WTC11 (cell line): Measurements from ENCODE around the gene BCL7B. TPM values are rescaled to one million over a fixed set of nuclear protein-coding genes. Genes with fewer than 3 reads are reported as not detected.

ENCODE experiments used
- ATAC-seq: fragments of 200-7000 bp; cut with Tn5 transposase; 2 replicates; pipeline ENCODE4 v1.10.0; 2021; ENCODE audit warnings: mild to moderate bottlenecking, moderate library complexity
- CTCF ChIA-PET: fragments of 300-600 bp; sonication (Branson Sonifier 250); formaldehyde crosslinking; loops from one replicate; lab custom pipeline; 2021; ENCODE audit warnings: antibody characterized with exemption; lab: Charles Lee
- POLR2A ChIA-PET: fragments of 350-600 bp; sonication (Branson Sonifier 250); formaldehyde crosslinking; loops from one replicate; lab custom pipeline; 2021; ENCODE audit warnings: antibody characterized with exemption; lab: Charles Lee
- DNase-seq: peaks from one replicate; pipeline ENCODE4 v3.0.0; 2021; ENCODE audit warnings: low spot score
- H3K27ac Mint-ChIP-seq: 2 replicates; pipeline ENCODE4 v1.8.0; 2021; ENCODE audit warnings: mixed read lengths
- H3K27me3 Mint-ChIP-seq: 2 replicates; pipeline ENCODE4 v1.8.0; 2021; ENCODE audit warnings: low read depth, mild to moderate bottlenecking, moderate library complexity, mixed read lengths
- H3K36me3 Mint-ChIP-seq: 2 replicates; pipeline ENCODE4 v1.8.0; 2021; ENCODE audit warnings: mixed read lengths
- H3K4me1 Mint-ChIP-seq: 2 replicates; pipeline ENCODE4 v1.8.0; 2022; ENCODE audit warnings: mixed read lengths
- H3K4me3 Mint-ChIP-seq: 2 replicates; pipeline ENCODE4 v1.8.0; 2021; ENCODE audit warnings: mild to moderate bottlenecking, moderate library complexity, mixed read lengths
- H3K9me3 Mint-ChIP-seq: 2 replicates; pipeline ENCODE4 v1.8.0; 2021; ENCODE audit warnings: mixed read lengths
- CREM ChIP-seq: sonication (generic); formaldehyde crosslinking; IDR thresholded peaks from 2 replicates; pipeline ENCODE4 v1.8.1; 2022; ENCODE audit warnings: mild to moderate bottlenecking, missing genetic modification reagents, moderate library complexity
- GRHL2 ChIP-seq: fragments of 250-450 bp; sonication (Bioruptor Pico); IDR thresholded peaks from 2 replicates; pipeline ENCODE4 v1.8.0; 2022; ENCODE audit warnings: mild to moderate bottlenecking, moderate library complexity; ENCODE audit not compliant: insufficient replicate concordance, severe bottlenecking
- HMGA2 ChIP-seq: fragments of 250-450 bp; sonication (Bioruptor Pico); IDR thresholded peaks from 2 replicates; pipeline ENCODE4 v1.4.0; 2021; ENCODE audit warnings: mild to moderate bottlenecking, moderate library complexity
- JUN ChIP-seq: sonication (generic); formaldehyde crosslinking; IDR thresholded peaks from 2 replicates; pipeline ENCODE4 v1.8.0; 2023; ENCODE audit warnings: mild to moderate bottlenecking, missing genetic modification reagents
- MXD4 ChIP-seq: fragments of 250-450 bp; sonication (Bioruptor Pico); IDR thresholded peaks from 2 replicates; pipeline ENCODE4 v1.8.0; 2021; ENCODE audit warnings: mild to moderate bottlenecking, moderate library complexity, borderline replicate concordance
- NR3C1 ChIP-seq: sonication (generic); formaldehyde crosslinking; conservative IDR thresholded peaks from 2 replicates; pipeline ENCODE4 v1.8.1; 2023; ENCODE audit warnings: low read depth, mild to moderate bottlenecking, missing genetic modification reagents
- ZBTB21 ChIP-seq: sonication (generic); formaldehyde crosslinking; IDR thresholded peaks from 2 replicates; pipeline ENCODE4 v1.8.1; 2023; ENCODE audit warnings: mild to moderate bottlenecking, missing genetic modification reagents, borderline replicate concordance
- ZNF121 ChIP-seq: sonication (generic); formaldehyde crosslinking; IDR thresholded peaks from 2 replicates; pipeline ENCODE4 v1.8.0; 2023; ENCODE audit warnings: missing genetic modification reagents
- total RNA-seq: library from RNA; stranded (reverse); gene quantifications from 3 replicates; pipeline ENCODE4 v1.2.3, GENCODE V29; 2021
- TF ChIP-seq, protein P1 (sequence below): fragments of 250-450 bp; sonication (Bioruptor Pico); IDR thresholded peaks from 2 replicates; pipeline ENCODE4 v1.9.0; 2021; ENCODE audit warnings: mild to moderate bottlenecking, borderline replicate concordance
- TF ChIP-seq, protein P2 (sequence below): sonication (generic); formaldehyde crosslinking; IDR thresholded peaks from 2 replicates; pipeline ENCODE4 v1.8.0; 2023; ENCODE audit warnings: missing genetic modification reagents
- TF ChIP-seq, protein P3 (sequence below): sonication (generic); formaldehyde crosslinking; IDR thresholded peaks from 2 replicates; pipeline ENCODE4 v1.8.1; 2023; ENCODE audit warnings: mild to moderate bottlenecking, missing genetic modification reagents
- TF ChIP-seq, protein P4 (sequence below): sonication (generic); formaldehyde crosslinking; IDR thresholded peaks from 2 replicates; pipeline ENCODE4 v1.8.1; 2023; ENCODE audit warnings: mild to moderate bottlenecking, missing genetic modification reagents
- TF ChIP-seq, protein P5 (sequence below): fragments of 200-600 bp; IDR thresholded peaks from 2 replicates; pipeline ENCODE4 v1.8.0; 2022; ENCODE audit warnings: antibody characterized with exemption
- TF ChIP-seq, protein P6 (sequence below): sonication (generic); formaldehyde crosslinking; IDR thresholded peaks from 2 replicates; pipeline ENCODE4 v1.8.0; 2022; ENCODE audit warnings: mild to moderate bottlenecking, missing genetic modification reagents

Gene BCL7B
- total RNA-seq, 1 experiment from 2014 or later: 28.5 TPM

DNA sequence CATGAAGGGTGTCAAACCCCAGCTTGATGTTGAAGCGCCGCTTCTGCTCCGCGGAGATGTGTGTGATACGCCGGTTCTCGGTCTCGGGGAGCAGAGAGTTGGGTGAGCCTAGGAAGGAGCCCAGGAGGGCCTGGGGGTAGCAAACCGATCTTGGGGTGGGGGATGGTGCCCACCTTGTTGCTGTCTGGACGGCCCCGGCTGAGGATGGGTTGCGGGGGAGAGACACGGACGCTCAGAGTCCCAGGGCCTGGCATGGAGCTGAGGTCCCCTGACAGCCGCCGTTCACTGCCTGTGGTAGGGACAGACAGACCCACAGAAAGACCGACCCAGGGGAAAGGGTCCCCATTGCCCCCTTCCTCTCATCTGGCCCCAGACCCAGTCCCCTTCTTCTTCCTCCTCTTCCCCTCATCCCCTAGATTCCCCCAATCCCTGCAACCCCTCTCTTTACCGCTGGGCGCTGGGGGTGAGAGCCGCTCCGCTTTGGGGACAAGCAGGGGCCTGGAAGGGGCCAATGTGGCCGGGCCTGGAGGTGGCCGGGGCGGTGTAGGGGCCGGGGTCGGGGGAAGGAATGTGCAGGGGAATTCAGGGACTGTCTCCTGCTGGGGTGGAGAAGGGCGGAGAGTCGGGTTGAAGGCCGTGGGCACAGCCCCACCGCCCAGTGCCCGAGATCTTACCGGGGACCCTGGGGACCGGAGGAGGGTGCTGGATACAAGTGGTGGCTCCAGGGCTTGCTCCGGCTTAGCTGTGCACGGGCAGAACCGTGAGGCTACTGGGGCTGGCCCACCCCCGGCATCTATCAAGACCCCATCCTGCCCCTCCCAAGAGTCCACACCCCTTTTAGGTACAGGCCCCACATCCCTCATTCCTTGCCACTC lies 38.9 kb upstream of the BCL7B start:
- ATAC-seq: peak; percentile 49
- CTCF ChIA-PET: interaction anchor here (1.0 to 5.1 kb wide), 4 partner anchors 10 to 129 kb away, joined by 3 to 30 read pairs (median 10); no protein-coding TSS in a partner anchor
- H3K36me3 Mint-ChIP-seq: no peaks in the 10 kb centered on the region
- H3K27ac Mint-ChIP-seq: no peak overlapping the region
- 0 out of 2 replicates have a peak, but pooled peaks cover 2% of the 10 kb centered on the region for H3K4me1 Mint-ChIP-seq
- POLR2A ChIA-PET: no interaction called here
- no peak overlapping the region for H3K4me3 Mint-ChIP-seq
- H3K27me3 Mint-ChIP-seq: peaks cover 21% of the 10 kb centered on the region
- H3K9me3 Mint-ChIP-seq: no peaks in the 10 kb centered on the region
- TF ChIP-seq CREM (CRISPR knock-in tag) (no peak), JUN (no peak), GRHL2 (CRISPR knock-in tag) (no peak), HMGA2 (CRISPR knock-in tag) (no peak), ZBTB21 (no peak), NR3C1 (no peak), MXD4 (CRISPR knock-in tag) (no peak), ZNF121 (CRISPR knock-in tag) (no peak)
- TF ChIP-seq, protein P1, sequence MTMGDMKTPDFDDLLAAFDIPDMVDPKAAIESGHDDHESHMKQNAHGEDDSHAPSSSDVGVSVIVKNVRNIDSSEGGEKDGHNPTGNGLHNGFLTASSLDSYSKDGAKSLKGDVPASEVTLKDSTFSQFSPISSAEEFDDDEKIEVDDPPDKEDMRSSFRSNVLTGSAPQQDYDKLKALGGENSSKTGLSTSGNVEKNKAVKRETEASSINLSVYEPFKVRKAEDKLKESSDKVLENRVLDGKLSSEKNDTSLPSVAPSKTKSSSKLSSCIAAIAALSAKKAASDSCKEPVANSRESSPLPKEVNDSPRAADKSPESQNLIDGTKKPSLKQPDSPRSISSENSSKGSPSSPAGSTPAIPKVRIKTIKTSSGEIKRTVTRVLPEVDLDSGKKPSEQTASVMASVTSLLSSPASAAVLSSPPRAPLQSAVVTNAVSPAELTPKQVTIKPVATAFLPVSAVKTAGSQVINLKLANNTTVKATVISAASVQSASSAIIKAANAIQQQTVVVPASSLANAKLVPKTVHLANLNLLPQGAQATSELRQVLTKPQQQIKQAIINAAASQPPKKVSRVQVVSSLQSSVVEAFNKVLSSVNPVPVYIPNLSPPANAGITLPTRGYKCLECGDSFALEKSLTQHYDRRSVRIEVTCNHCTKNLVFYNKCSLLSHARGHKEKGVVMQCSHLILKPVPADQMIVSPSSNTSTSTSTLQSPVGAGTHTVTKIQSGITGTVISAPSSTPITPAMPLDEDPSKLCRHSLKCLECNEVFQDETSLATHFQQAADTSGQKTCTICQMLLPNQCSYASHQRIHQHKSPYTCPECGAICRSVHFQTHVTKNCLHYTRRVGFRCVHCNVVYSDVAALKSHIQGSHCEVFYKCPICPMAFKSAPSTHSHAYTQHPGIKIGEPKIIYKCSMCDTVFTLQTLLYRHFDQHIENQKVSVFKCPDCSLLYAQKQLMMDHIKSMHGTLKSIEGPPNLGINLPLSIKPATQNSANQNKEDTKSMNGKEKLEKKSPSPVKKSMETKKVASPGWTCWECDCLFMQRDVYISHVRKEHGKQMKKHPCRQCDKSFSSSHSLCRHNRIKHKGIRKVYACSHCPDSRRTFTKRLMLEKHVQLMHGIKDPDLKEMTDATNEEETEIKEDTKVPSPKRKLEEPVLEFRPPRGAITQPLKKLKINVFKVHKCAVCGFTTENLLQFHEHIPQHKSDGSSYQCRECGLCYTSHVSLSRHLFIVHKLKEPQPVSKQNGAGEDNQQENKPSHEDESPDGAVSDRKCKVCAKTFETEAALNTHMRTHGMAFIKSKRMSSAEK (CRISPR knock-in tag): no peak
- TF ChIP-seq, protein P2, sequence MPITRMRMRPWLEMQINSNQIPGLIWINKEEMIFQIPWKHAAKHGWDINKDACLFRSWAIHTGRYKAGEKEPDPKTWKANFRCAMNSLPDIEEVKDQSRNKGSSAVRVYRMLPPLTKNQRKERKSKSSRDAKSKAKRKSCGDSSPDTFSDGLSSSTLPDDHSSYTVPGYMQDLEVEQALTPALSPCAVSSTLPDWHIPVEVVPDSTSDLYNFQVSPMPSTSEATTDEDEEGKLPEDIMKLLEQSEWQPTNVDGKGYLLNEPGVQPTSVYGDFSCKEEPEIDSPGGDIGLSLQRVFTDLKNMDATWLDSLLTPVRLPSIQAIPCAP: no peak
- TF ChIP-seq, protein P3, sequence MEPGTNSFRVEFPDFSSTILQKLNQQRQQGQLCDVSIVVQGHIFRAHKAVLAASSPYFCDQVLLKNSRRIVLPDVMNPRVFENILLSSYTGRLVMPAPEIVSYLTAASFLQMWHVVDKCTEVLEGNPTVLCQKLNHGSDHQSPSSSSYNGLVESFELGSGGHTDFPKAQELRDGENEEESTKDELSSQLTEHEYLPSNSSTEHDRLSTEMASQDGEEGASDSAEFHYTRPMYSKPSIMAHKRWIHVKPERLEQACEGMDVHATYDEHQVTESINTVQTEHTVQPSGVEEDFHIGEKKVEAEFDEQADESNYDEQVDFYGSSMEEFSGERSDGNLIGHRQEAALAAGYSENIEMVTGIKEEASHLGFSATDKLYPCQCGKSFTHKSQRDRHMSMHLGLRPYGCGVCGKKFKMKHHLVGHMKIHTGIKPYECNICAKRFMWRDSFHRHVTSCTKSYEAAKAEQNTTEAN: no peak
- TF ChIP-seq, protein P4, sequence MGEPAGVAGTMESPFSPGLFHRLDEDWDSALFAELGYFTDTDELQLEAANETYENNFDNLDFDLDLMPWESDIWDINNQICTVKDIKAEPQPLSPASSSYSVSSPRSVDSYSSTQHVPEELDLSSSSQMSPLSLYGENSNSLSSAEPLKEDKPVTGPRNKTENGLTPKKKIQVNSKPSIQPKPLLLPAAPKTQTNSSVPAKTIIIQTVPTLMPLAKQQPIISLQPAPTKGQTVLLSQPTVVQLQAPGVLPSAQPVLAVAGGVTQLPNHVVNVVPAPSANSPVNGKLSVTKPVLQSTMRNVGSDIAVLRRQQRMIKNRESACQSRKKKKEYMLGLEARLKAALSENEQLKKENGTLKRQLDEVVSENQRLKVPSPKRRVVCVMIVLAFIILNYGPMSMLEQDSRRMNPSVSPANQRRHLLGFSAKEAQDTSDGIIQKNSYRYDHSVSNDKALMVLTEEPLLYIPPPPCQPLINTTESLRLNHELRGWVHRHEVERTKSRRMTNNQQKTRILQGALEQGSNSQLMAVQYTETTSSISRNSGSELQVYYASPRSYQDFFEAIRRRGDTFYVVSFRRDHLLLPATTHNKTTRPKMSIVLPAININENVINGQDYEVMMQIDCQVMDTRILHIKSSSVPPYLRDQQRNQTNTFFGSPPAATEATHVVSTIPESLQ (CRISPR knock-in tag): no peak
- TF ChIP-seq, protein P5, sequence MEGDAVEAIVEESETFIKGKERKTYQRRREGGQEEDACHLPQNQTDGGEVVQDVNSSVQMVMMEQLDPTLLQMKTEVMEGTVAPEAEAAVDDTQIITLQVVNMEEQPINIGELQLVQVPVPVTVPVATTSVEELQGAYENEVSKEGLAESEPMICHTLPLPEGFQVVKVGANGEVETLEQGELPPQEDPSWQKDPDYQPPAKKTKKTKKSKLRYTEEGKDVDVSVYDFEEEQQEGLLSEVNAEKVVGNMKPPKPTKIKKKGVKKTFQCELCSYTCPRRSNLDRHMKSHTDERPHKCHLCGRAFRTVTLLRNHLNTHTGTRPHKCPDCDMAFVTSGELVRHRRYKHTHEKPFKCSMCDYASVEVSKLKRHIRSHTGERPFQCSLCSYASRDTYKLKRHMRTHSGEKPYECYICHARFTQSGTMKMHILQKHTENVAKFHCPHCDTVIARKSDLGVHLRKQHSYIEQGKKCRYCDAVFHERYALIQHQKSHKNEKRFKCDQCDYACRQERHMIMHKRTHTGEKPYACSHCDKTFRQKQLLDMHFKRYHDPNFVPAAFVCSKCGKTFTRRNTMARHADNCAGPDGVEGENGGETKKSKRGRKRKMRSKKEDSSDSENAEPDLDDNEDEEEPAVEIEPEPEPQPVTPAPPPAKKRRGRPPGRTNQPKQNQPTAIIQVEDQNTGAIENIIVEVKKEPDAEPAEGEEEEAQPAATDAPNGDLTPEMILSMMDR: no peak
- TF ChIP-seq, protein P6, sequence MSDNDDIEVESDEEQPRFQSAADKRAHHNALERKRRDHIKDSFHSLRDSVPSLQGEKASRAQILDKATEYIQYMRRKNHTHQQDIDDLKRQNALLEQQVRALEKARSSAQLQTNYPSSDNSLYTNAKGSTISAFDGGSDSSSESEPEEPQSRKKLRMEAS (CRISPR knock-in tag): no peak
- TF ChIP-seq, all 79 proteins: peak for 0
- DNase-seq: no peak
